Measurements from ENCODE around the gene BMERB1.

Gene BMERB1

GRCh38 chr16:15492091-15492740 lies 57.8 kb downstream of the BMERB1 start:
- TF ChIP-seq CTCF (IDR thresholded peaks at IDR 0.05; ENCODE audit: low read length, missing control alignments) = no peak
- no peak for DNase-seq (ENCODE audit: low read depth)
- no peak overlapping the region for H3K4me3 ChIP-seq (replicated peaks; ENCODE audit: low read depth, low read length)

DNA sequence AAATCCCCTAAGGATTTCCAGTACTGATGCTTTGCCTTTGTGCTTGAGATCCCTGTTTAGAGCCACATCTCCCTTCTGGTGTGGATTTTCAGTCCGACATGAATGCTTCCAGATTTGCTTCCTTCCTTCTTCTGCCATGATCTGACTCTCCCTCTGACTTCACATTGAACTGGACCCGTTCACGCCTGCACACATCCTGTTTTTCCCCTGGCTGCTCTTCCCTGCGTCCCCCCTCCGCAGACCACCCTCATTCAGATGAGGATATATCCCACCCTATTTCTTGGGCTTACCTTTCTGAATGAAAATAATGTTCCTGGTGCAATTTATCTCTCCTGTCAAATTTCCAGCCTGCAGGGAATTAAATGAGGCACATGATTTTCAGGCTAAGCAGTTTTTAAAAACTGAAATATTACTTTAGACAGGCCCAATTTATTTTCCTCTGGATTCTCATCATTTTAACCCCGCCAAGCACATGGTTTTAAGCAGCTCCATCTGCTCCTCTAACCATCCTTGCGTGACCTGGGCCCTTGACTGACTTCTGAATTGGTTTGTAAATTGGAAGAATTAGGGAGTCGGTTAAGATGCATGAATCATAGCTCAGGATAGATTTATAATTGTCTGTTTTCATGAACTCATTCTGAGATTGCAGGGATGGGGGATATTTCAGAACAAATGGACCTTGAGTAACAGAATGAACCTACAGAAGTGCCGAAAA lies 59.2 kb downstream of the BMERB1 start:
- no peak for TF ChIP-seq CTCF (IDR thresholded peaks at IDR 0.05; ENCODE audit: low read length, missing control alignments)
- H3K4me3 ChIP-seq (replicated peaks; ENCODE audit: low read depth, low read length) = no peak overlapping the region
- DNase-seq (ENCODE audit: low read depth) = peak; percentile 38

GRCh38 chr16:15494236-15494635 lies 59.8 kb downstream of the BMERB1 start:
- H3K4me3 ChIP-seq (replicated peaks; ENCODE audit: low read depth, low read length) = no peak overlapping the region
- TF ChIP-seq CTCF (IDR thresholded peaks at IDR 0.05; ENCODE audit: low read length, missing control alignments) = no peak
- peak; percentile 27 for DNase-seq (ENCODE audit: low read depth)

GRCh38 chr16:15495898-15496297 lies 61.5 kb downstream of the BMERB1 start:
- no peak overlapping the region for H3K4me3 ChIP-seq (replicated peaks; ENCODE audit: low read depth, low read length)
- DNase-seq (ENCODE audit: low read depth) = no peak
- TF ChIP-seq CTCF (IDR thresholded peaks at IDR 0.05; ENCODE audit: low read length, missing control alignments) = no peak

GRCh38 chr16:15498427-15499175 lies 64.2 kb downstream of the BMERB1 start:
- DNase-seq (ENCODE audit: low read depth) = peak; percentile 22
- TF ChIP-seq CTCF (IDR thresholded peaks at IDR 0.05; ENCODE audit: low read length, missing control alignments) = no peak
- no peak overlapping the region for H3K4me3 ChIP-seq (replicated peaks; ENCODE audit: low read depth, low read length)

- TF ChIP-seq CTCF (IDR thresholded peaks at IDR 0.05; ENCODE audit: low read length, missing control alignments) = no peak
- peak; percentile 87 for DNase-seq (ENCODE audit: low read depth)
- H3K4me3 ChIP-seq (replicated peaks; ENCODE audit: low read depth, low read length) = no peak overlapping the region
These were observed 67.8 kb downstream of the BMERB1 start for GRCh38 chr16:15502041-15502725.
